Middle frontal gyrus (tissue), 1 donor: Measurements from ENCODE around the gene ZNF829.
A peak's percentile ranks its signal among the peaks of the same experiment; 100 is the strongest.

Source experiments
- DNase-seq: peaks from one replicate; pipeline ENCODE4 v3.0.0-alpha.2; 2015; ENCODE audit warnings: low spot score; ENCODE audit errors: extremely low spot score

Gene ZNF829

GRCh38 chr19:36915992-36916830 is at the start of gene ZNF829, which contains the start of gene ZNF568:
ZNF829 (minus strand) TSS chr19:36916291; CDS start chr19:36915167, 1,124 bp downstream.
ZNF568 (plus strand) TSS chr19:36916332; CDS start chr19:36922771, 6,439 bp downstream.
- DNase-seq, result peak; percentile 83

GRCh38 chr19:36963280-36963679 is 47.2 kb upstream of the ZNF829 start:
- DNase-seq, result no peak

GRCh38 chr19:36962346-36962745 is 46.3 kb upstream of the ZNF829 start:
- DNase-seq, result no peak

DNA sequence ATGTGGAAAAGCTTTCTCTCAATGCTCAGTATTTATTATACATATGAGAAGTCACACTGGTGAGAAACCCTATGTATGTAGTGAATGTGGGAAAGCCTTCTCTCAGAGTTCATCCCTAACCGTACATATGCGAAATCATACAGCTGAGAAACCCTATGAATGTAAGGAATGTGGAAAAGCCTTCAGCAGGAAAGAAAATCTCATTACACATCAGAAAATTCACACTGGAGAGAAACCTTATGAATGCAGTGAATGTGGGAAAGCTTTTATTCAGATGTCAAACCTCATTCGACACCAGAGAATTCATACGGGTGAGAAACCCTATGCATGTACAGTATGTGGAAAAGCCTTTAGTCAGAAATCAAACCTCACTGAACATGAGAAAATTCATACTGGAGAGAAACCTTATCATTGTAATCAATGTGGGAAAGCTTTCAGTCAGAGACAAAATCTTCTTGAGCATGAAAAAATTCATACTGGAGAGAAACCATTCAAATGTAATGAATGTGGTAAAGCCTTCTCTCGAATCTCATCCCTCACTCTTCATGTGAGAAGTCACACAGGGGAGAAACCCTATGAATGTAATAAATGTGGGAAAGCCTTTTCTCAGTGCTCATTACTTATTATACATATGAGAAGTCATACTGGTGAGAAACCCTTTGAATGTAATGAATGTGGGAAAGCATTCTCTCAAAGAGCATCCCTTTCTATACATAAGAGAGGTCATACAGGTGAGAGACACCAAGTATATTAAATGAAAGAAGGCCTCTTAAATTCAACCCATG is 34.4 kb upstream of the ZNF829 start:
- no peak for DNase-seq

GRCh38 chr19:36939153-36939552 is 23.1 kb upstream of the ZNF829 start:
- DNase-seq, result no peak

DNA sequence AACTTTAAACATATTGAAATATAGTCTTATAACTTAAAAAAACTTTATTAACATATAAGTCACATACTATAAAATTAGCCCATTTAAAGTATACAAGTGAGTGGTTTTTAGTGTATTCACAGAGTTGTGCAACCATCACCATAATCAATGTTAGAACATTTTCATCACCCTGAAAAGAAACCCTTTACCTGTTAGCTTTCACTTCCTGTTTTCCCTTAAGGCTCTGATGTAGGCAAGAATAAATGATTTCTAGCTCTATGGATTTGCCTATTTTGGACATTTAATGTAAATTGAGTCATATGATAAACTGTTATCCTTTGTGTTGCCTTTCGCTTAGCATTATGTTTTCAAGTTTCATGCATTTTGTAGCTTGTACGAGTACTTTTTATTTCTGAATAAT is 15.6 kb upstream of the ZNF829 start:
- no peak for DNase-seq

- DNase-seq, result no peak
These were observed 2.0 kb upstream of the ZNF829 start for GRCh38 chr19:36918090-36918489.

GRCh38 chr19:36916991-36917390 is 900 bp upstream of the ZNF829 start:
- peak; percentile 4 for DNase-seq

GRCh38 chr19:36898422-36898821 is 17.7 kb downstream of the ZNF829 start:
- DNase-seq, result no peak

GRCh38 chr19:36894849-36895383 is 21.2 kb downstream of the ZNF829 start:
- no peak for DNase-seq

DNA sequence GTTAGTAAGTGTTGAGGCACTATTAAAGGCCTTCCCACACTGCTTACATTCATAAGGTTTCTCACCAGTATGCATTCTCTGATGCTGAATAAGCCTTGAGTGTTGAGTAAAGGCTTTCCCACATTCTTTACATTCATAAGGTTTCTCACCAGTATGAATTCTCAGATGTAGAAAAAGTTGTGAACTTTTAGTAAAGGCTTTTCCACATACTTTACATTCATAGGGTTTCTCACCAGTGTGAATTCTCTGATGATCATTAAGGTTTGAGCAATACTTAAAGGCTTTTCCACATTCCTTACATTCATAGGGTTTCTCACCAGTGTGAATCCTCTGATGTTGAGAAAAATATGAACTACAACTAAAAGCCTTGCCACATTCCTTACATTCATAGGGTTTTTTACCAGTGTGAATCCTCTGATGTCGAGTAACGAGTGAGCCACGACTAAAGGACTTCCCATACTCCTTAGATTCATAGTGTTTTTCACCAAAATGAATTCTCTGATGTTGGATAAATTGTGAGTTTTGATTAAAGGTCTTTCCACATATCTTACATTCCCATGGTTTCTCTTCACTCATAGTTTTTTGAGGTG is 24.2 kb downstream of the ZNF829 start:
- no peak for DNase-seq

GRCh38 chr19:36876993-36877938 is 38.8 kb downstream of the ZNF829 start:
- no peak for DNase-seq

DNA sequence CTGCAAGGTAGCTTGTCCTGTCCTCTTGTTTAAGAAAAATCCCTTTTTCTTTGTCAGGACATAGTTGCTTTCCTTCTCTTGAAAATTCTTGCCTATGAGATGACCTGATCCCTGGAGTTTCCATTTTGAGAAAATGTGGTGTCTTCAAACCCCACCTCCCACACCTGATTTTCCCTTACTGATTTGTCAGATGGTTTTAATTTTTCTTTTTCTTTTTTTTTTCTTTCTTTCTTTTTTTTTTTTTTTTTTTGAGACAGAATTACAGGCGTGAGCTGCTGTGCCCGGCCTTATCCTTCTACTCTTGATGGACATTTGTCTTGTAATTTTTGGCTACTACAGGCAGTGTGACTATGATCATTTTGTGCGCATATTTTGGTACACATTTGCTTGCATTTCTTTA is 64.2 kb downstream of the ZNF829 start:
- DNase-seq, result no peak

DNA sequence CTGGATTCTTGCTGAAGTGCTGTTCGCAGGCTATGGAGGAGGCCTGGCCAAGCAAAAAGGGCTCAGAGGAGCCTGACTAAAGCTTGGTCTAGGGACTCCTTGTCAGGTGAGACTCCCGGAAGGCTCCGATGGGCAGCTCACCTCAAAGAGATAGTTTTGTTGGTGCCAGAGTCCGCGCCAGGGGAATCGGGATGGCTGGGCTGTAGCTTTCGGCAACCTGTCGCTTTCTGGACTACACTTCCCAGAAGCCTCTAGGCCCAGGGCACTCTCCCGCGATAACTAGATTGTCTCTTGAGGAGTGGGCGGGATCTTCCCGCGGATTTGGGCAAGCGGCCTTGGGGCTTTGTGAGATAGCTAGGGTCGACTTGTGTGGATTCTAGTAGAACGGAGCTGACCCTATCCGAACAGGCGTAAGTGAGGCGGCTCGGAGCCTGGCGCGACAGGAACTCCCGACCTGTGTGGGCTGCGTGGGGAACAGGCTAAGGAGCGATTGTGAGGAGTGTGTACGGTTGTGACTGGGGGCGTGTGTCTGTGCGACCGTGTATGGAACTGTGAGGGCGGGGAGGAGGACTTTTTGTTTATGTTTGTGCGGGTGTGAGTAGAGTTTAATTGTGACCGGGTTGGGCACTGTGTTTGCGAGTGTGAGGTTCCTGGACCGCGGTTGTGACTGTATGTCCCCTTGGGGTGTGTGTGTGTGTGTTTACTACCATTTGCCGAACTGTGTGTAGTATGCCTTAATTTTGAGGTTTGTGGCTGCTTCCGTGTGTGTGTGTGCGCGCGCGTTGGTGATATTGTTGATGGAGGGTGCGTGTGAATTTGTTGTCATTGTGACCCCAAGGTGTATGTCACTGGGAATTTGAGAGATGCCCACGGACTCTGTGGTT is 65.3 kb downstream of the ZNF829 start, which contains the start of gene ZNF345:
Gene ZNF345, plus strand, starts transcription at position 318 of the 884 bp plus-strand sequence. CDS start 25,955 bp downstream, outside the sequence.
- peak; percentile 94 for DNase-seq

GRCh38 chr19:36849701-36850558 is 66.2 kb downstream of the ZNF829 start:
- peak; percentile 91 for DNase-seq

DNA sequence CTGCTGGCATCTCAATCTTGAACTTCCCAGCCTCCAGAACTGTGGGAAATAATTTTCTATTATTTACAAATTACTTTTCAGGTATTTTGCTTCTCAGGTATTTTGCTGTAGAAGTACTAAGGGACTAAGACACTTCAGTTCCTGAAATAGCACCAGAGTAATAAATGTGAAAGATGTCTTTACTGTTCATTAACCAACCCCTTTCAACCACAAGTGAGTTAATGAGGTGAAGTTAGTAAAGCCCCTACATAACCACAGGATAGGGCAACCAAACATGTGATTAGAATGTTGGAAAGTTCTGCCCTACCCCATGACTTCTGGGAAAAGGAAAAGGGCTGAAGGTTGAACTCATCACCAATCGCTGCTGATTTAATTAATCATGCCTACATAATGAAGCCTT is 68.1 kb downstream of the ZNF829 start:
- DNase-seq, result no peak

DNA sequence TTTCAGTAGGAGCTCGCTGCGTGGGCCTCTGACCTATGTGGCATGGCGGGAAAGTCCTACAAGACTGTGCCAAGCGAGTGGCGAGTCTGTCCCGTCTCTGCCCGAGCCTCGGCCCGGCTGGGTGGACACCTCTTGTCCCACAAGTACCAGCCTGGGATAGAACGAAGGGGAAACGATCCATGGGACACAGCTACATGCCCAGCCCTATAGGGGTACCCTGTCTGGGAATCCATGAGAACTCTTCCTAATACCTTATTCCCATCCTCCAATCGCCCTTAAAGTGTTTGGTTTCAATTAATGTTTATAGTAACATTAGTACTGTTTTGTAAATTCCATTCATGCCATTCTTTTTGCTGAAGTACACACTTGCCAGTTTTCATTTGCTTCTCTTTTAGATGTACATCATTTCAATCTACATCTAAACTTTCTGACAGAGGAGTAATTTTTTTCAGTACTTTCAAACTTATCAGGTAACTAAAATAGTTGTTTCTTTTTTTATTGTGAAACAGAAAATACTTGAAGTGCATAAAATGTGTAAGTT is 77.2 kb downstream of the ZNF829 start:
- DNase-seq, result no peak
